SK-N-SH treated with all-trans-retinoic acid at 6 μM for 48 hours (cell line): ENCODE results near the gene DNMT3A.

Experiments
- ARNTL ChIP-seq: fragments of 450-650 bp; formaldehyde crosslinking; IDR thresholded peaks from 2 replicates; pipeline ENCODE4 v1.5.0; 2020; ENCODE audit warnings: low read depth, mild to moderate bottlenecking, moderate library complexity, borderline replicate concordance
- CREB5 ChIP-seq: fragments of 250-450 bp; sonication (Bioruptor Pico); IDR thresholded peaks from 2 replicates; pipeline ENCODE4 v1.5.1; 2020; ENCODE audit warnings: low read depth, mild to moderate bottlenecking, moderate library complexity
- CSDC2 ChIP-seq: fragments of 250-450 bp; sonication (Bioruptor Pico); IDR thresholded peaks from 2 replicates; pipeline ENCODE4 v1.5.0; 2020; ENCODE audit warnings: mild to moderate bottlenecking, moderate library complexity
- ISL1 ChIP-seq: fragments of 250-450 bp; sonication (Bioruptor Pico); IDR thresholded peaks from 2 replicates; pipeline ENCODE4 v2.1.2; 2022; ENCODE audit warnings: mild to moderate bottlenecking, moderate library complexity
- PATZ1 ChIP-seq: fragments of 250-450 bp; sonication (Bioruptor Pico); IDR thresholded peaks from 2 replicates; pipeline ENCODE4 v1.8.0; 2020; ENCODE audit warnings: mild to moderate bottlenecking, moderate library complexity, borderline replicate concordance
- POU6F1 ChIP-seq: fragments of 250-450 bp; sonication (Bioruptor Pico); IDR thresholded peaks from 2 replicates; pipeline ENCODE4 v1.8.0; 2021; ENCODE audit warnings: low read depth, mild to moderate bottlenecking, moderate library complexity, borderline replicate concordance
- PPARA ChIP-seq: fragments of 250-450 bp; sonication (Bioruptor Pico); IDR thresholded peaks from 2 replicates; pipeline ENCODE4 v1.5.0; 2020; ENCODE audit warnings: mild to moderate bottlenecking, borderline replicate concordance
- RARB ChIP-seq: fragments of 250-450 bp; sonication (Bioruptor Pico); IDR thresholded peaks from 2 replicates; pipeline ENCODE4 v1.8.0; 2021; ENCODE audit warnings: mild to moderate bottlenecking, moderate library complexity
- TOX ChIP-seq: fragments of 250-450 bp; sonication (Bioruptor Pico); IDR thresholded peaks from 2 replicates; pipeline ENCODE4 v1.8.0; 2021; ENCODE audit warnings: mild to moderate bottlenecking, moderate library complexity, borderline replicate concordance
- ZFP3 ChIP-seq: fragments of 250-450 bp; sonication (Bioruptor Pico); IDR thresholded peaks from 2 replicates; pipeline ENCODE4 v1.5.0; 2020; ENCODE audit warnings: mild to moderate bottlenecking, moderate library complexity
- ZFP30 ChIP-seq: fragments of 450-650 bp; formaldehyde crosslinking; IDR thresholded peaks from 2 replicates; pipeline ENCODE4 v1.5.0; 2022; ENCODE audit warnings: mild to moderate bottlenecking, moderate library complexity
- ZNF70 ChIP-seq: fragments of 450-650 bp; formaldehyde crosslinking; IDR thresholded peaks from 2 replicates; pipeline ENCODE4 v1.5.0; 2020; ENCODE audit warnings: mild to moderate bottlenecking, moderate library complexity
- ZNF8 ChIP-seq: fragments of 450-650 bp; formaldehyde crosslinking; IDR thresholded peaks from 2 replicates; pipeline ENCODE4 v1.5.0; 2020; ENCODE audit warnings: mild to moderate bottlenecking, moderate library complexity

GRCh38 chr2:25362049-25362433, 20.3 kb upstream of the DNMT3A start:
- TF ChIP-seq RARB (CRISPR knock-in tag) (no peak), ARNTL (no peak), ZFP30 (CRISPR knock-in tag) (no peak), CREB5 (CRISPR knock-in tag) (no peak), ZNF70 (CRISPR knock-in tag) (no peak; the same call in 1 of the 2 replicates), PPARA (CRISPR knock-in tag) (no peak), POU6F1 (CRISPR knock-in tag) (no peak), PATZ1 (no peak), TOX (CRISPR knock-in tag) (no peak), ISL1 (CRISPR knock-in tag) (no peak), ZFP3 (CRISPR knock-in tag) (no peak), CSDC2 (CRISPR knock-in tag) (0 out of 2 replicates have a peak, but pooled peaks have one; percentile 51), ZNF8 (CRISPR knock-in tag) (no peak)
